Skin epidermis (tissue), 12 donors: ENCODE results near the gene TMEM11.

Source experiments
- H3K27ac ChIP-seq, 21 experiments: fragments of 200-600 bp; sonication (generic) in 11 of 21; one replicate each; pipeline ENCODE4 v1.5.0; 2020; ENCODE audit warnings: mild to moderate bottlenecking in 3 of 21, inconsistent platforms in 2 of 21, moderate library complexity in 2 of 21
- H3K4me3 ChIP-seq, 7 experiments: fragments of 200-600 bp; sonication (generic) in 2 of 7; one replicate each; pipeline ENCODE4 v1.5.0; 2020; ENCODE audit warnings: inconsistent platforms in 2 of 7, mild to moderate bottlenecking in 2 of 7, moderate library complexity in 1 of 7

TMEM11 gene

GRCh38 chr17:21214015-21214776 is at the start of gene TMEM11:
TMEM11 (minus strand) TSS chr17:21214161; CDS start chr17:21214152, 9 bp downstream.
- H3K27ac ChIP-seq: peak within 1 kb of the TSS; percentile 81 to 99 (median 96)
- peak within 1 kb of the TSS; percentile 64 to 99 (median 89) for H3K4me3 ChIP-seq

GRCh38 chr17:21263376-21263775 is 49.4 kb upstream of the TMEM11 start:
- Histone ChIP-seq H3K4me3 (no peak overlapping the region), H3K27ac (no peak overlapping the region)

GRCh38 chr17:21262259-21262993 is 48.5 kb upstream of the TMEM11 start:
- Histone ChIP-seq H3K4me3 (no peak overlapping the region), H3K27ac (no peak overlapping the region)

GRCh38 chr17:21258593-21258992 is 44.6 kb upstream of the TMEM11 start:
- Histone ChIP-seq H3K27ac (no peak overlapping the region), H3K4me3 (no peak overlapping the region)

- peak overlapping the region in 18 of 21 experiments; percentile 14 to 82 (median 68) for H3K27ac ChIP-seq
- peak overlapping the region; percentile 38 to 67 (median 47) for H3K4me3 ChIP-seq
Observed at GRCh38 chr17:21253646-21254441, 39.9 kb upstream of the TMEM11 start.

GRCh38 chr17:21252796-21253645 is 39.1 kb upstream of the TMEM11 start, which contains the start of gene NATD1:
NATD1 (minus strand) TSS chr17:21253410; CDS start chr17:21253264, 146 bp downstream.
- peak within 1 kb of the TSS in 19 of 21 experiments; percentile 43 to 82 (median 69) for H3K27ac ChIP-seq
- peak within 1 kb of the TSS; percentile 38 to 67 (median 47) for H3K4me3 ChIP-seq

- Histone ChIP-seq H3K4me3 (peak overlapping the region; percentile 38 to 67 (median 47)), H3K27ac (peak overlapping the region in 11 of 21 experiments; percentile 24 to 80 (median 59))
Observed at GRCh38 chr17:21252289-21252795, 38.4 kb upstream of the TMEM11 start.

GRCh38 chr17:21251337-21252010 is 37.5 kb upstream of the TMEM11 start:
- Histone ChIP-seq H3K27ac (peak overlapping the region in 6 of 21 experiments; percentile 18 to 66 (median 52)), H3K4me3 (no peak overlapping the region)

GRCh38 chr17:21250854-21251253 is 36.9 kb upstream of the TMEM11 start:
- H3K27ac ChIP-seq: peak overlapping the region in 6 of 21 experiments; percentile 13 to 66 (median 40)

GRCh38 chr17:21249920-21250703 is 36.2 kb upstream of the TMEM11 start:
- Histone ChIP-seq H3K27ac (peak overlapping the region in 3 of 21 experiments; percentile 18 to 66 (median 53)), H3K4me3 (no peak overlapping the region)

More at GRCh38 chr17:21250854-21251253, 36.9 kb upstream of the TMEM11 start:
- no peak overlapping the region for H3K4me3 ChIP-seq

- H3K4me3 ChIP-seq: no peak overlapping the region
- no peak overlapping the region for H3K27ac ChIP-seq
Observed at GRCh38 chr17:21249086-21249795, 35.3 kb upstream of the TMEM11 start.

- Histone ChIP-seq H3K27ac (no peak overlapping the region), H3K4me3 (no peak overlapping the region)
Observed at GRCh38 chr17:21248500-21248899, 34.5 kb upstream of the TMEM11 start.

- Histone ChIP-seq H3K27ac (no peak overlapping the region), H3K4me3 (no peak overlapping the region)
Observed at GRCh38 chr17:21247552-21248258, 33.7 kb upstream of the TMEM11 start.

- no peak overlapping the region for H3K4me3 ChIP-seq
- H3K27ac ChIP-seq: no peak overlapping the region
Observed at GRCh38 chr17:21246698-21247097, 32.7 kb upstream of the TMEM11 start.

- Histone ChIP-seq H3K4me3 (no peak overlapping the region), H3K27ac (no peak overlapping the region)
Observed at GRCh38 chr17:21245639-21246084, 31.7 kb upstream of the TMEM11 start.
